Lower leg skin (tissue), 3 donors: ENCODE measurements around the gene ZNF627.

ENCODE experiments used
- POLR2A ChIP-seq, 2 donors: fragments of 450-650 bp; IDR thresholded peaks; one replicate each; pipeline ENCODE4 v1.6.1; 2016 to 2017; ENCODE audit warnings: antibody characterized with exemption in 2 of 2, mild to moderate bottlenecking in 1 of 2, moderate library complexity in 1 of 2
- TF ChIP-seq, protein P1 (sequence below), 3 donors: fragments of 450-650 bp; IDR thresholded peaks; one replicate each; pipeline ENCODE4 v1.5.1; 2016; ENCODE audit warnings: antibody characterized with exemption in 3 of 3, mild to moderate bottlenecking in 3 of 3, moderate library complexity in 2 of 3

DNA sequence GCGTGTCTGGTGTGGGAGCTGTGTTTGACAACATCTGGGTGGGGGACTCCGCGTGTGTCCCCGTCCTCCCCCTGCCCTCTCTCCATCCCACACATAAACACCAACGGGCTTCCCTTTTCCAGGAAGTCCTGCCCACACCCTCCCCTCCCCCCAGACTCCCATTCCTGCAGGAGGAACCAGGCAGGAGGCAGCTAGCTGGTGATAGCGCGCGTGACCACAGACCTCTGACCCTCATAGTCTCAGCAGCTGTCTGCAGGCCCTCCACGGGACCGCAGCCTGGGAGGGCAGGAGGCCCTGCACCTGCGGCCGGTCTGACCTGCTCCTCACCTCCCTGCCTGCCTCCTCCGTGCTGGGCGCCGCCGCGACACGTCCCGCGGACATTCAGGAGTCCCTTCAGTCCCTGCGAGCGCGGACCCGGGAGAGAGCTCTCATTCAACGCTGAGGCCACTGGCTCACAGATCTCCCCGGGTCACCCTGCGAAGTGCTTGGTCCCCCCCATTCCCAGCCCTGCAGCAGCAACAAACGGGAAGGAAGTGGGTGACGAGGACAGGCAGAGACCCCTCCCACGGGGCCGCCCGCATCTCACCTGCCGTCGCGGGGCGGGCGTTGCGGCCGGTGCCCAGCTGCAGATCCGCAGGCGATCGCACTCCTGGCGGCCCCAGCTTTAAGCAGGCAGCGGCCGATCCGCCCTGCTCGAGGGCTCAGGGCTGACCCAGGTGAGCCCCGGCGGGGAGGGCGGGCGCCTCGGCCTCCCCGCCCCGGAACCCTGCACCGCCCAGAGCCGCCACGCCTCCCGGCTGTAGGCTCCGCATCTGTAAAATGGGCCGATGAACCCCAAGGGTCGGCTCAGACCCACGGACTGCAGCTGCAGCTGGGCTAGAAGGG, 18.8 kb upstream of the ZNF627 start:
- TF ChIP-seq, protein P1, sequence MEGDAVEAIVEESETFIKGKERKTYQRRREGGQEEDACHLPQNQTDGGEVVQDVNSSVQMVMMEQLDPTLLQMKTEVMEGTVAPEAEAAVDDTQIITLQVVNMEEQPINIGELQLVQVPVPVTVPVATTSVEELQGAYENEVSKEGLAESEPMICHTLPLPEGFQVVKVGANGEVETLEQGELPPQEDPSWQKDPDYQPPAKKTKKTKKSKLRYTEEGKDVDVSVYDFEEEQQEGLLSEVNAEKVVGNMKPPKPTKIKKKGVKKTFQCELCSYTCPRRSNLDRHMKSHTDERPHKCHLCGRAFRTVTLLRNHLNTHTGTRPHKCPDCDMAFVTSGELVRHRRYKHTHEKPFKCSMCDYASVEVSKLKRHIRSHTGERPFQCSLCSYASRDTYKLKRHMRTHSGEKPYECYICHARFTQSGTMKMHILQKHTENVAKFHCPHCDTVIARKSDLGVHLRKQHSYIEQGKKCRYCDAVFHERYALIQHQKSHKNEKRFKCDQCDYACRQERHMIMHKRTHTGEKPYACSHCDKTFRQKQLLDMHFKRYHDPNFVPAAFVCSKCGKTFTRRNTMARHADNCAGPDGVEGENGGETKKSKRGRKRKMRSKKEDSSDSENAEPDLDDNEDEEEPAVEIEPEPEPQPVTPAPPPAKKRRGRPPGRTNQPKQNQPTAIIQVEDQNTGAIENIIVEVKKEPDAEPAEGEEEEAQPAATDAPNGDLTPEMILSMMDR (IDR thresholded peaks at IDR 0.05): no peak
- TF ChIP-seq POLR2A (IDR thresholded peaks at IDR 0.05): no peak
